ENCODE results near the gene L3HYPDH. TPM values are rescaled to one million over a fixed set of nuclear protein-coding genes. Genes with fewer than 3 reads are reported as not detected.

L3HYPDH gene
- polyA plus RNA-seq, 1 of the 3 experiments (the other 2 are of a cell fraction) = 66.2 TPM

DNA sequence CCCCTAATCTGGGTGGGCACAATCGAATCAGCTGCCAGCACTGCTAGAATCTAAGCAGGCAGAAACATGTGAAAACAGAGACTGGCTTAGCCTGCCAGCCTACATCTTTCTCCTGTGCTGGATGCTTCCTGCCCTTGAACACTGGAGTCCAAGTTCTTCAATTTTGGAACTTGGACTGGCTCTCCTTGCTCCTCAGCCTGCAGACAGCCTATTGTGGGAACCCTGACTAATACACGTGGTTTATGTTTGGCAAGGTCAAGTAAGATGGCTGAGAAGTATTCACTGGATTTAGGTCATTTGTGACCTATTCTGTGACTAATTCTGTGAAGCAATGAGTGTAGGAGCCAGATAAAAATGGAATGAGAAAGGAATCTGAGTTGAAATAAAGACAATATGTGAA lies 30.1 kb downstream of the L3HYPDH start:
- H3K9me3 ChIP-seq = no peaks in the 10 kb centered on the region
- no peak overlapping the region for H3K4me3 ChIP-seq (ENCODE audit: low read depth in 2 of 2, low read length in 1 of 2)
- peaks cover 11% of the 10 kb centered on the region; the same call in 1 of the 2 replicates for H3K79me2 ChIP-seq (ENCODE audit: insufficient read depth)
- H3K4me1 ChIP-seq (ENCODE audit: control insufficient read depth in 1 of 2, insufficient read depth in 2 of 2, low read depth in 1 of 2, low read length in 1 of 2) = peaks cover 0 to 11% of the 10 kb centered on the region in 2 experiments; a peak in 2 of 4 replicates
- WGBS (ENCODE audit: low lambda C conversion rate) = 50% methylated on average over 2 of the region's 2 CpGs
- H3K36me3 ChIP-seq (replicated peaks in 1 of 2; ENCODE audit: control insufficient read depth in 1 of 2, insufficient read depth in 2 of 2, low read length in 1 of 2) = peaks cover 45 to 64% of the 10 kb centered on the region in 2 experiments
- CTCF ChIA-PET = interaction anchor here (1.0 kb wide), 1 partner anchor 123 kb away, joined by 6 read pairs; the partner anchor contains the start of gene CCDC175
- H3K4me2 ChIP-seq = peak overlapping the region; percentile 30
- H3K9ac ChIP-seq = peak overlapping the region; percentile 36; the same call in 1 of the 2 replicates
- POLR2A ChIA-PET = no interaction called here
- no peak overlapping the region for H2AFZ ChIP-seq (ENCODE audit: low read depth)
- H3F3A ChIP-seq (replicated peaks; ENCODE audit: insufficient read depth) = peaks cover 37% of the 10 kb centered on the region
- H3K9me2 ChIP-seq = no peaks in the 10 kb centered on the region
- no peaks in the 10 kb centered on the region for H4K20me1 ChIP-seq (ENCODE audit: insufficient read depth)
- H3K27ac ChIP-seq (ENCODE audit: low read depth in 2 of 2, low read length in 1 of 2) = peak overlapping the region in 1 of 2 experiments; percentile 98; a peak in 2 of 4 replicates
- DNase-seq = no peak
- H3K27me3 ChIP-seq (ENCODE audit: insufficient read depth) = no peaks in the 10 kb centered on the region
- TF ChIP-seq MEF2A (IDR thresholded peaks at IDR 0.05; ENCODE audit: borderline replicate concordance, low read depth) (peak; percentile 74; the same call in 1 of the 2 replicates), RAD21 (IDR thresholded peaks at IDR 0.05; ENCODE audit: low read length) (no peak), RCOR1 (IDR thresholded peaks at IDR 0.05; ENCODE audit: low read length) (no peak), POLR2AphosphoS5 (IDR thresholded peaks at IDR 0.05; ENCODE audit: low read depth, low read length) (no peak; the same call in 1 of the 2 replicates), CHD2 (IDR thresholded peaks at IDR 0.05; ENCODE audit: low read length, partially characterized antibody) (no peak), FOXJ3 (CRISPR knock-in tag; IDR thresholded peaks at IDR 0.05) (no peak), SMC3 (IDR thresholded peaks at IDR 0.05; ENCODE audit: low read depth, low read length) (no peak), TCF12 (IDR thresholded peaks at IDR 0.05) (peak; percentile 83), NFIC (IDR thresholded peaks at IDR 0.05; ENCODE audit: borderline replicate concordance) (peak; percentile 91), MXI1 (IDR thresholded peaks at IDR 0.05; ENCODE audit: low read depth, low read length) (no peak), YY1 (IDR thresholded peaks at IDR 0.05; ENCODE audit: low read depth) (peak; percentile 68; the same call in 1 of the 2 replicates), NRF1 (IDR thresholded peaks at IDR 0.05; ENCODE audit: low read depth, low read length) (no peak), FOSL2 (IDR thresholded peaks at IDR 0.05; ENCODE audit: borderline replicate concordance, low read depth) (peak; percentile 89), TAF1 (IDR thresholded peaks at IDR 0.05; ENCODE audit: borderline replicate concordance, low read depth, low read length) (no peak), GABPA (IDR thresholded peaks at IDR 0.05; ENCODE audit: low read depth) (no peak), JUND (IDR thresholded peaks at IDR 0.05) (peak; percentile 81), GATA2 (CRISPR knock-in tag; IDR thresholded peaks at IDR 0.05) (no peak), PBX3 (IDR thresholded peaks at IDR 0.05) (peak; percentile 58), RXRA (IDR thresholded peaks at IDR 0.05; ENCODE audit: borderline replicate concordance, low read depth) (peak; percentile 84), IRF3 (IDR thresholded peaks at IDR 0.05; ENCODE audit: low read depth, low read length) (no peak), ELF1 (IDR thresholded peaks at IDR 0.05) (no peak), SIN3A (IDR thresholded peaks at IDR 0.05; ENCODE audit: borderline replicate concordance, low read depth, low read length) (no peak), RFX5 (IDR thresholded peaks at IDR 0.05; ENCODE audit: low read length) (no peak), FOXM1 (IDR thresholded peaks at IDR 0.05; ENCODE audit: low read depth) (no peak), TEAD4 (IDR thresholded peaks at IDR 0.05; ENCODE audit: borderline replicate concordance, insufficient read depth) (0 out of 2 replicates have a peak, but pooled peaks have one; percentile 26), EP300 (IDR thresholded peaks at IDR 0.05; ENCODE audit: borderline replicate concordance in 1 of 2, low read depth in 1 of 2, low read length in 1 of 2) (peak in 1 of 2 experiments; percentile 48; a peak in 1 of 4 replicates)
- TF ChIP-seq, protein P1, sequence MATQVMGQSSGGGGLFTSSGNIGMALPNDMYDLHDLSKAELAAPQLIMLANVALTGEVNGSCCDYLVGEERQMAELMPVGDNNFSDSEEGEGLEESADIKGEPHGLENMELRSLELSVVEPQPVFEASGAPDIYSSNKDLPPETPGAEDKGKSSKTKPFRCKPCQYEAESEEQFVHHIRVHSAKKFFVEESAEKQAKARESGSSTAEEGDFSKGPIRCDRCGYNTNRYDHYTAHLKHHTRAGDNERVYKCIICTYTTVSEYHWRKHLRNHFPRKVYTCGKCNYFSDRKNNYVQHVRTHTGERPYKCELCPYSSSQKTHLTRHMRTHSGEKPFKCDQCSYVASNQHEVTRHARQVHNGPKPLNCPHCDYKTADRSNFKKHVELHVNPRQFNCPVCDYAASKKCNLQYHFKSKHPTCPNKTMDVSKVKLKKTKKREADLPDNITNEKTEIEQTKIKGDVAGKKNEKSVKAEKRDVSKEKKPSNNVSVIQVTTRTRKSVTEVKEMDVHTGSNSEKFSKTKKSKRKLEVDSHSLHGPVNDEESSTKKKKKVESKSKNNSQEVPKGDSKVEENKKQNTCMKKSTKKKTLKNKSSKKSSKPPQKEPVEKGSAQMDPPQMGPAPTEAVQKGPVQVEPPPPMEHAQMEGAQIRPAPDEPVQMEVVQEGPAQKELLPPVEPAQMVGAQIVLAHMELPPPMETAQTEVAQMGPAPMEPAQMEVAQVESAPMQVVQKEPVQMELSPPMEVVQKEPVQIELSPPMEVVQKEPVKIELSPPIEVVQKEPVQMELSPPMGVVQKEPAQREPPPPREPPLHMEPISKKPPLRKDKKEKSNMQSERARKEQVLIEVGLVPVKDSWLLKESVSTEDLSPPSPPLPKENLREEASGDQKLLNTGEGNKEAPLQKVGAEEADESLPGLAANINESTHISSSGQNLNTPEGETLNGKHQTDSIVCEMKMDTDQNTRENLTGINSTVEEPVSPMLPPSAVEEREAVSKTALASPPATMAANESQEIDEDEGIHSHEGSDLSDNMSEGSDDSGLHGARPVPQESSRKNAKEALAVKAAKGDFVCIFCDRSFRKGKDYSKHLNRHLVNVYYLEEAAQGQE (IDR thresholded peaks at IDR 0.05; ENCODE audit: low read depth, low read length) = no peak
- TF ChIP-seq, protein P2, sequence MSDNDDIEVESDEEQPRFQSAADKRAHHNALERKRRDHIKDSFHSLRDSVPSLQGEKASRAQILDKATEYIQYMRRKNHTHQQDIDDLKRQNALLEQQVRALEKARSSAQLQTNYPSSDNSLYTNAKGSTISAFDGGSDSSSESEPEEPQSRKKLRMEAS (IDR thresholded peaks at IDR 0.05; ENCODE audit: low read depth) = peak; percentile 74
- TF ChIP-seq, protein P3, sequence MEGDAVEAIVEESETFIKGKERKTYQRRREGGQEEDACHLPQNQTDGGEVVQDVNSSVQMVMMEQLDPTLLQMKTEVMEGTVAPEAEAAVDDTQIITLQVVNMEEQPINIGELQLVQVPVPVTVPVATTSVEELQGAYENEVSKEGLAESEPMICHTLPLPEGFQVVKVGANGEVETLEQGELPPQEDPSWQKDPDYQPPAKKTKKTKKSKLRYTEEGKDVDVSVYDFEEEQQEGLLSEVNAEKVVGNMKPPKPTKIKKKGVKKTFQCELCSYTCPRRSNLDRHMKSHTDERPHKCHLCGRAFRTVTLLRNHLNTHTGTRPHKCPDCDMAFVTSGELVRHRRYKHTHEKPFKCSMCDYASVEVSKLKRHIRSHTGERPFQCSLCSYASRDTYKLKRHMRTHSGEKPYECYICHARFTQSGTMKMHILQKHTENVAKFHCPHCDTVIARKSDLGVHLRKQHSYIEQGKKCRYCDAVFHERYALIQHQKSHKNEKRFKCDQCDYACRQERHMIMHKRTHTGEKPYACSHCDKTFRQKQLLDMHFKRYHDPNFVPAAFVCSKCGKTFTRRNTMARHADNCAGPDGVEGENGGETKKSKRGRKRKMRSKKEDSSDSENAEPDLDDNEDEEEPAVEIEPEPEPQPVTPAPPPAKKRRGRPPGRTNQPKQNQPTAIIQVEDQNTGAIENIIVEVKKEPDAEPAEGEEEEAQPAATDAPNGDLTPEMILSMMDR (IDR thresholded peaks at IDR 0.05) = no peak

All from SK-N-SH (cell line).